H1 (cell line): ENCODE data around the gene GRIK2. TPM values are rescaled to one million over a fixed set of nuclear protein-coding genes. Genes with fewer than 3 reads are reported as not detected.

Source experiments
- CTCF ChIA-PET: fragments of 300-600 bp; sonication (Branson Sonifier 250); formaldehyde crosslinking; loops from one replicate; lab custom pipeline; 2021; ENCODE audit not compliant: partially characterized antibody; lab: Charles Lee
- POLR2A ChIA-PET: fragments of 300-600 bp; sonication (Branson Sonifier 250); formaldehyde crosslinking; loops from one replicate; lab custom pipeline; 2021; ENCODE audit warnings: inconsistent platforms; ENCODE audit not compliant: partially characterized antibody; lab: Charles Lee
- DNase-seq, 2 experiments: peaks; one replicate each; pipeline versions ENCODE4 v3.0.0 to v3.0.0-alpha.2; 2010 to 2022; ENCODE audit warnings: low spot score in 2 of 2, low read depth in 1 of 2, mixed read lengths in 1 of 2
- FAIRE-seq: peaks from 2 replicates; lab custom pipeline; 2011; peaks lifted over from hg19 to GRCh38; lab: Jason Lieb, UNC
- H2AFZ ChIP-seq: 2 replicates; pipeline ENCODE4 v1.8.1; 2012; ENCODE audit warnings: low read length, inconsistent platforms
- H2AK5ac ChIP-seq: 2 replicates; pipeline ENCODE4 v1.6.1; 2013; ENCODE audit warnings: low read depth, low read length
- H2BK120ac ChIP-seq: replicated peaks from 2 replicates; pipeline ENCODE3; 2013; ENCODE audit warnings: low read depth, low read length, inconsistent platforms
- H2BK12ac ChIP-seq: 2 replicates; pipeline ENCODE4 v1.6.1; 2013; ENCODE audit warnings: low read depth, low read length
- H2BK15ac ChIP-seq: 2 replicates; pipeline ENCODE4 v1.6.1; 2013; ENCODE audit warnings: low read length
- H2BK20ac ChIP-seq: 2 replicates; pipeline ENCODE4 v1.6.1; 2013; ENCODE audit warnings: low read length
- H2BK5ac ChIP-seq: 2 replicates; pipeline ENCODE4 v1.6.1; 2013; ENCODE audit warnings: low read depth, low read length
- H3K14ac ChIP-seq: 2 replicates; pipeline ENCODE4 v1.6.1; 2013; ENCODE audit warnings: inconsistent platforms; ENCODE audit not compliant: insufficient read length
- H3K18ac ChIP-seq: 2 replicates; pipeline ENCODE4 v1.6.1; 2013; ENCODE audit warnings: low read length; ENCODE audit errors: extremely low read depth
- H3K23ac ChIP-seq: 2 replicates; pipeline ENCODE4 v1.6.1; 2013; ENCODE audit warnings: inconsistent platforms; ENCODE audit not compliant: insufficient read length
- H3K23me2 ChIP-seq: 2 replicates; pipeline ENCODE4 v1.6.1; 2013; ENCODE audit warnings: low read depth, low read length
- H3K27ac ChIP-seq: 2 replicates; pipeline ENCODE4 v1.6.1; 2011; ENCODE audit warnings: low read depth, low read length, inconsistent platforms
- H3K27me3 ChIP-seq, 4 experiments: replicated peaks in 1 of 4; 1 replicate in 1 of 4; 2 replicates in 3 of 4; pipeline versions ENCODE4 v1.6.1 to v1.8.1; 2011 to 2013; ENCODE audit warnings: low read length in 3 of 4, mild to moderate bottlenecking in 3 of 4, inconsistent platforms in 2 of 4, mixed read lengths in 2 of 4, moderate library complexity in 1 of 4; ENCODE audit not compliant: control insufficient read depth in 3 of 4, insufficient read depth in 3 of 4; ENCODE audit errors: extremely low read depth in 1 of 4
- H3K36me3 ChIP-seq, 4 experiments: 2 replicates each; pipeline versions ENCODE4 v1.6.1 to v1.8.1; 2011 to 2013; ENCODE audit warnings: mild to moderate bottlenecking in 4 of 4, low read length in 3 of 4, moderate library complexity in 2 of 4, control low read depth in 1 of 4, inconsistent platforms in 1 of 4; ENCODE audit not compliant: insufficient read depth in 4 of 4, control insufficient read depth in 2 of 4
- H3K4ac ChIP-seq: replicated peaks from 2 replicates; pipeline ENCODE3; 2013; ENCODE audit warnings: low read length, low read depth, mixed read lengths, inconsistent platforms; ENCODE audit not compliant: insufficient read length
- H3K4me1 ChIP-seq, 4 experiments: replicated peaks in 1 of 4; 1 replicate in 1 of 4; 2 replicates in 3 of 4; pipeline versions ENCODE4 v1.6.1 to v1.8.1; 2011 to 2013; ENCODE audit warnings: low read length in 3 of 4, inconsistent platforms in 2 of 4, mixed read lengths in 1 of 4; ENCODE audit not compliant: insufficient read depth in 4 of 4, control insufficient read depth in 3 of 4
- H3K4me2 ChIP-seq, 2 experiments: 2 replicates each; pipeline versions ENCODE4 v1.6.1 to v1.8.1; 2011 to 2013; ENCODE audit warnings: low read depth in 2 of 2, low read length in 2 of 2, control low read depth in 1 of 2, inconsistent platforms in 1 of 2, mild to moderate bottlenecking in 1 of 2; ENCODE audit not compliant: insufficient read depth in 1 of 2
- H3K4me3 ChIP-seq, 4 experiments: fragments of 200-600, 300-600 bp in 1 of 4; sonication (generic), shearing (Covaris generic), sonication (Bioruptor Twin) in 1 of 4; 2 replicates each; pipeline versions ENCODE4 v1.5.1 to v1.8.1; 2011 to 2016; ENCODE audit warnings: low read length in 4 of 4, low read depth in 3 of 4, control low read depth in 2 of 4, inconsistent platforms in 2 of 4, mild to moderate bottlenecking in 2 of 4, mixed read lengths in 1 of 4, moderate library complexity in 1 of 4; ENCODE audit not compliant: insufficient read depth in 2 of 4; ENCODE audit errors: extremely low read depth in 1 of 4
- H3K56ac ChIP-seq: replicated peaks from 2 replicates; pipeline ENCODE3; 2013; ENCODE audit warnings: low read depth, mild to moderate bottlenecking, mixed read lengths, low read length, inconsistent platforms; ENCODE audit not compliant: insufficient read length
- H3K79me1 ChIP-seq: 2 replicates; pipeline ENCODE4 v1.6.1; 2013; ENCODE audit warnings: low read depth, low read length, control low read depth
- H3K79me2 ChIP-seq, 2 experiments: 2 replicates each; pipeline versions ENCODE4 v1.6.1 to v1.8.1; 2012 to 2013; ENCODE audit warnings: low read length in 2 of 2, mild to moderate bottlenecking in 2 of 2, inconsistent platforms in 1 of 2; ENCODE audit not compliant: insufficient read depth in 2 of 2, control insufficient read depth in 1 of 2
- H3K9ac ChIP-seq, 4 experiments: replicated peaks in 1 of 4; 1 replicate in 1 of 4; 2 replicates in 3 of 4; pipeline versions ENCODE4 v1.6.1 to v1.8.1; 2011 to 2013; ENCODE audit warnings: low read depth in 3 of 4, low read length in 3 of 4, control low read depth in 2 of 4, mild to moderate bottlenecking in 2 of 4, moderate library complexity in 2 of 4, inconsistent platforms in 1 of 4; ENCODE audit errors: extremely low read depth in 1 of 4
- H3K9me3 ChIP-seq, 2 experiments: 2 replicates each; pipeline versions ENCODE4 v1.6.1 to v1.8.1; 2012 to 2013; ENCODE audit warnings: mild to moderate bottlenecking in 2 of 2, moderate library complexity in 2 of 2, control low read depth in 1 of 2, inconsistent platforms in 1 of 2, low read depth in 1 of 2, low read length in 1 of 2, mixed read lengths in 1 of 2; ENCODE audit not compliant: insufficient read depth in 2 of 2
- H4K20me1 ChIP-seq, 2 experiments: replicated peaks in 1 of 2; 2 replicates each; pipeline versions ENCODE3 to v1.8.1; 2011 to 2013; ENCODE audit warnings: inconsistent platforms in 2 of 2, low read length in 2 of 2, mild to moderate bottlenecking in 1 of 2; ENCODE audit not compliant: insufficient read depth in 2 of 2, control insufficient read depth in 1 of 2
- H4K5ac ChIP-seq: 2 replicates; pipeline ENCODE4 v1.6.1; 2013; ENCODE audit warnings: low read length, low read depth, mixed read lengths, inconsistent platforms; ENCODE audit not compliant: insufficient read length
- H4K8ac ChIP-seq: 2 replicates; pipeline ENCODE4 v1.8.0; 2013; ENCODE audit warnings: mild to moderate bottlenecking, moderate library complexity, low read length, inconsistent platforms; ENCODE audit not compliant: insufficient read depth; ENCODE audit errors: extremely low read depth
- H4K91ac ChIP-seq: replicated peaks from 2 replicates; pipeline ENCODE3; 2013; ENCODE audit warnings: low read length, mixed read lengths, inconsistent platforms; ENCODE audit not compliant: insufficient read length
- CEBPB ChIP-seq: IDR thresholded peaks from 2 replicates; pipeline ENCODE4 v1.6.1; 2012; ENCODE audit warnings: low read depth, low read length
- CHD2 ChIP-seq: IDR thresholded peaks from 2 replicates; pipeline ENCODE4 v1.6.1; 2012; ENCODE audit warnings: low read length, improper control_type of control experiment
- CTBP2 ChIP-seq: IDR thresholded peaks from 2 replicates; pipeline ENCODE4 v1.7.0; 2011; ENCODE audit warnings: borderline replicate concordance, mild to moderate bottlenecking, moderate library complexity, mixed read lengths, low read length; ENCODE audit not compliant: insufficient read depth, insufficient read length
- E2F6 ChIP-seq: IDR thresholded peaks from 2 replicates; pipeline ENCODE4 v1.6.1; 2012; ENCODE audit warnings: inconsistent platforms
- EGR1 ChIP-seq: IDR thresholded peaks from 2 replicates; pipeline ENCODE4 v1.6.1; 2011; ENCODE audit warnings: low read depth, low read length, borderline replicate concordance
- MAX ChIP-seq: IDR thresholded peaks from 2 replicates; pipeline ENCODE4 v1.6.1; 2012; ENCODE audit warnings: inconsistent platforms
- RAD21 ChIP-seq, 2 experiments: IDR thresholded peaks in 1 of 2; conservative IDR thresholded peaks in 1 of 2; 2 replicates each; pipeline ENCODE4 v1.6.1; 2011; ENCODE audit warnings: low read depth in 2 of 2, low read length in 2 of 2, improper control_type of control experiment in 1 of 2, inconsistent platforms in 1 of 2, mild to moderate bottlenecking in 1 of 2, moderate library complexity in 1 of 2
- SAP30 ChIP-seq: fragments of 300-600 bp; sonication (generic); IDR thresholded peaks from 2 replicates; pipeline ENCODE4 v1.7.1; 2012; ENCODE audit warnings: low read length, moderate library complexity, mild to moderate bottlenecking, inconsistent platforms; ENCODE audit not compliant: insufficient read depth, insufficient replicate concordance
- TAF1 ChIP-seq: IDR thresholded peaks from 2 replicates; pipeline ENCODE4 v1.6.1; 2011; ENCODE audit warnings: mild to moderate bottlenecking, low read depth, low read length
- TCF12 ChIP-seq: IDR thresholded peaks from 2 replicates; pipeline ENCODE4 v1.6.1; 2011; ENCODE audit warnings: low read depth, mild to moderate bottlenecking, low read length
- USF2 ChIP-seq: IDR thresholded peaks from 2 replicates; pipeline ENCODE4 v1.6.1; 2011; ENCODE audit warnings: low read length, improper control_type of control experiment
- YY1 ChIP-seq: IDR thresholded peaks from 2 replicates; pipeline ENCODE4 v1.6.1; 2011; ENCODE audit warnings: low read depth, mild to moderate bottlenecking, low read length
- WGBS, 2 experiments: shearing (Covaris generic) in 1 of 2; methylation state at CpG; one replicate each; pipeline versions ENCODE4 v1.1.6 to v1.1.7; 2013 to 2015; ENCODE audit warnings: low lambda C conversion rate in 2 of 2, mixed read lengths in 2 of 2, inconsistent platforms in 1 of 2, low coverage in 1 of 2, missing lambda C conversion rate in 1 of 2; ENCODE audit not compliant: insufficient replicate concordance in 2 of 2, insufficient coverage in 1 of 2, insufficient read length in 1 of 2; ENCODE audit errors: extremely low coverage in 1 of 2, missing lambda C conversion rate in 1 of 2; 5-methylcytosine and 5-hydroxymethylcytosine counted together
- polyA plus RNA-seq, 7 experiments: library from polyadenylated mRNA; depleted of rRNA in 3 of 7; stranded (reverse) in 5 of 7; unstranded in 2 of 7; fragments of >200 nt in 5 of 7; fragments of 200-250 nt in 2 of 7; gene quantifications; 1 replicate in 5 of 7; 2 replicates in 1 of 7; 4 replicates in 1 of 7; pipeline versions ENCODE4 v1.2.1 to v1.2.3, GENCODE V29; 2011 to 2013; ENCODE audit warnings: missing spikeins in 2 of 7, mixed read lengths in 2 of 7
- total RNA-seq: library from RNA; stranded (reverse); fragmentation: NEBNext Ultra II Directional; extraction: Animal tissue kit (Norgen Biotek cat#: 25700); gene quantifications from 2 replicates; pipeline ENCODE4 v1.2.1, GENCODE V29; 2021

Gene GRIK2
- total and polyA plus RNA-seq, 2 of the 8 experiments (the other 6 are each of a cell fraction or from before 2014, with no cell fraction given): 1.8 to 2.2 TPM

GRCh38 chr6:101439790-101440189, 46.3 kb downstream of the GRIK2 start:
- H3K56ac ChIP-seq: no peak overlapping the region
- H2AFZ ChIP-seq: no peak overlapping the region
- H3K14ac ChIP-seq: no peak overlapping the region
- no peak overlapping the region for H3K9ac ChIP-seq
- H2BK5ac ChIP-seq: no peak overlapping the region
- no peak overlapping the region for H2BK15ac ChIP-seq
- 96% methylated on average over 1 of the region's 1 CpG; no CpG with 5 or more reads in 1 of the 2 experiments for WGBS, 2 experiments
- H3K36me3 ChIP-seq: no peaks in the 10 kb centered on the region
- no peak overlapping the region for H3K4me2 ChIP-seq
- H3K4me1 ChIP-seq: no peaks in the 10 kb centered on the region
- H4K20me1 ChIP-seq: no peaks in the 10 kb centered on the region
- no peak overlapping the region for H2BK120ac ChIP-seq
- H3K18ac ChIP-seq: no peak overlapping the region
- no peak overlapping the region for H2BK20ac ChIP-seq
- H4K8ac ChIP-seq: no peak overlapping the region
- H3K79me1 ChIP-seq: no peaks in the 10 kb centered on the region
- H3K79me2 ChIP-seq: no peaks in the 10 kb centered on the region
- H3K23me2 ChIP-seq: no peaks in the 10 kb centered on the region
- H4K5ac ChIP-seq: no peak overlapping the region
- H3K27ac ChIP-seq: no peak overlapping the region
- no peak overlapping the region for H3K4me3 ChIP-seq
- DNase-seq: no peak
- no peak for FAIRE-seq
- no peak overlapping the region for H2BK12ac ChIP-seq
- CTCF ChIA-PET: no interaction called here
- no peaks in the 10 kb centered on the region; a peak in 1 of 7 replicates for H3K27me3 ChIP-seq
- no peak overlapping the region for H2AK5ac ChIP-seq
- no peaks in the 10 kb centered on the region for H3K9me3 ChIP-seq
- no peak overlapping the region for H4K91ac ChIP-seq
- POLR2A ChIA-PET: interaction anchor here (0.6 kb wide), 1 partner anchor 46 kb away, joined by 3 read pairs; no protein-coding TSS in a partner anchor
- no peak overlapping the region for H3K4ac ChIP-seq
- H3K23ac ChIP-seq: no peak overlapping the region
- no peak for TF ChIP-seq YY1
- TF ChIP-seq RAD21 (IDR thresholded peaks at IDR 0.05 in 1 of 2, conservative IDR thresholded peaks at IDR 0.05 in 1 of 2; ENCODE audit: low read depth in 2 of 2, low read length in 2 of 2): no peak
- TF ChIP-seq USF2: no peak
- no peak for TF ChIP-seq CHD2
- TF ChIP-seq CEBPB: no peak
- no peak for TF ChIP-seq SAP30
- no peak for TF ChIP-seq EGR1
- TF ChIP-seq MAX: no peak
- no peak for TF ChIP-seq TAF1
- no peak for TF ChIP-seq TCF12
- no peak for TF ChIP-seq E2F6
- no peak for TF ChIP-seq CTBP2
